HEK293 (cell line): Measurements from ENCODE around the gene PRKRA.

Experiments used
- ELK4 ChIP-seq: IDR thresholded peaks from 2 replicates; pipeline ENCODE4 v1.6.1; 2011; ENCODE audit warnings: mild to moderate bottlenecking, low read depth, low read length, borderline replicate concordance
- GLIS1 ChIP-seq: fragments of 450-650 bp; formaldehyde crosslinking; IDR thresholded peaks from 2 replicates; pipeline ENCODE4 v1.5.1; 2016; ENCODE audit warnings: missing biosample characterization, missing genetic modification characterization
- HOXD13 ChIP-seq: sonication (generic); formaldehyde crosslinking; IDR thresholded peaks from 2 replicates; pipeline ENCODE4 v1.8.0; 2022; ENCODE audit warnings: missing genetic modification reagents, borderline replicate concordance
- KLF17 ChIP-seq: fragments of 450-650 bp; formaldehyde crosslinking; IDR thresholded peaks from 2 replicates; pipeline ENCODE4 v1.5.1; 2016; ENCODE audit warnings: missing biosample characterization, missing genetic modification characterization
- MZF1 ChIP-seq: fragments of 450-650 bp; formaldehyde crosslinking; IDR thresholded peaks from 2 replicates; pipeline ENCODE4 v1.5.1; 2017; ENCODE audit warnings: missing biosample characterization, missing genetic modification characterization, borderline replicate concordance
- PATZ1 ChIP-seq: fragments of 450-650 bp; formaldehyde crosslinking; IDR thresholded peaks from 2 replicates; pipeline ENCODE4 v1.5.1; 2016; ENCODE audit warnings: missing biosample characterization, missing genetic modification characterization
- RBAK ChIP-seq: fragments of 450-650 bp; formaldehyde crosslinking; IDR thresholded peaks from 2 replicates; pipeline ENCODE4 v1.5.1; 2016; ENCODE audit warnings: missing biosample characterization, missing genetic modification characterization
- SCRT1 ChIP-seq: fragments of 450-650 bp; formaldehyde crosslinking; IDR thresholded peaks from 2 replicates; pipeline ENCODE4 v1.5.1; 2016; ENCODE audit warnings: missing biosample characterization, missing genetic modification characterization, borderline replicate concordance
- ZBTB10 ChIP-seq: fragments of 450-650 bp; formaldehyde crosslinking; IDR thresholded peaks from 2 replicates; pipeline ENCODE4 v1.5.1; 2016; ENCODE audit warnings: missing biosample characterization, missing genetic modification characterization
- ZBTB11 ChIP-seq: fragments of 450-650 bp; formaldehyde crosslinking; conservative IDR thresholded peaks from 2 replicates; pipeline ENCODE4 v1.5.1; 2016; ENCODE audit warnings: low read depth, missing biosample characterization, missing genetic modification characterization
- ZBTB6 ChIP-seq: fragments of 450-650 bp; formaldehyde crosslinking; IDR thresholded peaks from 2 replicates; pipeline ENCODE4 v1.5.1; 2017; ENCODE audit warnings: missing biosample characterization, missing genetic modification characterization
- ZBTB7A ChIP-seq: fragments of 450-650 bp; formaldehyde crosslinking; IDR thresholded peaks from 2 replicates; pipeline ENCODE4 v1.5.1; 2016; ENCODE audit warnings: low read depth, missing biosample characterization, missing genetic modification characterization
- ZFHX2 ChIP-seq: fragments of 450-650 bp; formaldehyde crosslinking; conservative IDR thresholded peaks from 2 replicates; pipeline ENCODE4 v1.5.1; 2016; ENCODE audit warnings: missing biosample characterization, missing genetic modification characterization
- ZNF146 ChIP-seq: fragments of 450-650 bp; formaldehyde crosslinking; IDR thresholded peaks from 2 replicates; pipeline ENCODE4 v1.5.1; 2016; ENCODE audit warnings: missing biosample characterization, missing genetic modification characterization
- ZNF394 ChIP-seq: fragments of 450-650 bp; formaldehyde crosslinking; IDR thresholded peaks from 2 replicates; pipeline ENCODE4 v1.5.1; 2016; ENCODE audit warnings: missing biosample characterization, missing genetic modification characterization, mild to moderate bottlenecking, moderate library complexity, borderline replicate concordance
- ZNF629 ChIP-seq: fragments of 450-650 bp; formaldehyde crosslinking; IDR thresholded peaks from 2 replicates; pipeline ENCODE4 v1.5.1; 2017; ENCODE audit warnings: missing biosample characterization, missing genetic modification characterization
- ZNF747 ChIP-seq: fragments of 450-650 bp; formaldehyde crosslinking; IDR thresholded peaks from 2 replicates; pipeline ENCODE4 v1.5.1; 2016; ENCODE audit warnings: missing biosample characterization, missing genetic modification characterization
- ZNF76 ChIP-seq: fragments of 450-650 bp; formaldehyde crosslinking; IDR thresholded peaks from 2 replicates; pipeline ENCODE4; 2016; ENCODE audit warnings: low read depth, missing biosample characterization, missing genetic modification characterization, borderline replicate concordance
- TF ChIP-seq, protein P1 (sequence below): fragments of 450-650 bp; formaldehyde crosslinking; IDR thresholded peaks from 2 replicates; pipeline ENCODE4 v1.5.1; 2016; ENCODE audit warnings: missing biosample characterization, missing genetic modification characterization
- TF ChIP-seq, protein P2 (sequence below): fragments of 450-650 bp; formaldehyde crosslinking; IDR thresholded peaks from 2 replicates; pipeline ENCODE4 v1.5.1; 2016; ENCODE audit warnings: missing biosample characterization, missing genetic modification characterization

Gene PRKRA

GRCh38 chr2:178450774-178451525 is at the start of gene PRKRA, which contains the start of gene PJVK (continued):
- TF ChIP-seq ZNF747 (tag by site-specific recombination) = no peak
- peak; percentile 92 for TF ChIP-seq ZNF76 (tag by site-specific recombination)
- TF ChIP-seq, protein P1, sequence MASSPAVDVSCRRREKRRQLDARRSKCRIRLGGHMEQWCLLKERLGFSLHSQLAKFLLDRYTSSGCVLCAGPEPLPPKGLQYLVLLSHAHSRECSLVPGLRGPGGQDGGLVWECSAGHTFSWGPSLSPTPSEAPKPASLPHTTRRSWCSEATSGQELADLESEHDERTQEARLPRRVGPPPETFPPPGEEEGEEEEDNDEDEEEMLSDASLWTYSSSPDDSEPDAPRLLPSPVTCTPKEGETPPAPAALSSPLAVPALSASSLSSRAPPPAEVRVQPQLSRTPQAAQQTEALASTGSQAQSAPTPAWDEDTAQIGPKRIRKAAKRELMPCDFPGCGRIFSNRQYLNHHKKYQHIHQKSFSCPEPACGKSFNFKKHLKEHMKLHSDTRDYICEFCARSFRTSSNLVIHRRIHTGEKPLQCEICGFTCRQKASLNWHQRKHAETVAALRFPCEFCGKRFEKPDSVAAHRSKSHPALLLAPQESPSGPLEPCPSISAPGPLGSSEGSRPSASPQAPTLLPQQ = peak; percentile 65
- TF ChIP-seq MZF1 (tag by site-specific recombination) = no peak
- TF ChIP-seq ZNF146 = peak; percentile 7; the same call in 1 of the 2 replicates
- peak; percentile 59 for TF ChIP-seq ZBTB10 (tag by site-specific recombination)
- TF ChIP-seq RBAK (tag by site-specific recombination) = no peak
- no peak for TF ChIP-seq SCRT1 (tag by site-specific recombination)
- no peak for TF ChIP-seq ZBTB7A (tag by site-specific recombination)
- TF ChIP-seq ZBTB6 (tag by site-specific recombination) = peak; percentile 95
- TF ChIP-seq, protein P2, sequence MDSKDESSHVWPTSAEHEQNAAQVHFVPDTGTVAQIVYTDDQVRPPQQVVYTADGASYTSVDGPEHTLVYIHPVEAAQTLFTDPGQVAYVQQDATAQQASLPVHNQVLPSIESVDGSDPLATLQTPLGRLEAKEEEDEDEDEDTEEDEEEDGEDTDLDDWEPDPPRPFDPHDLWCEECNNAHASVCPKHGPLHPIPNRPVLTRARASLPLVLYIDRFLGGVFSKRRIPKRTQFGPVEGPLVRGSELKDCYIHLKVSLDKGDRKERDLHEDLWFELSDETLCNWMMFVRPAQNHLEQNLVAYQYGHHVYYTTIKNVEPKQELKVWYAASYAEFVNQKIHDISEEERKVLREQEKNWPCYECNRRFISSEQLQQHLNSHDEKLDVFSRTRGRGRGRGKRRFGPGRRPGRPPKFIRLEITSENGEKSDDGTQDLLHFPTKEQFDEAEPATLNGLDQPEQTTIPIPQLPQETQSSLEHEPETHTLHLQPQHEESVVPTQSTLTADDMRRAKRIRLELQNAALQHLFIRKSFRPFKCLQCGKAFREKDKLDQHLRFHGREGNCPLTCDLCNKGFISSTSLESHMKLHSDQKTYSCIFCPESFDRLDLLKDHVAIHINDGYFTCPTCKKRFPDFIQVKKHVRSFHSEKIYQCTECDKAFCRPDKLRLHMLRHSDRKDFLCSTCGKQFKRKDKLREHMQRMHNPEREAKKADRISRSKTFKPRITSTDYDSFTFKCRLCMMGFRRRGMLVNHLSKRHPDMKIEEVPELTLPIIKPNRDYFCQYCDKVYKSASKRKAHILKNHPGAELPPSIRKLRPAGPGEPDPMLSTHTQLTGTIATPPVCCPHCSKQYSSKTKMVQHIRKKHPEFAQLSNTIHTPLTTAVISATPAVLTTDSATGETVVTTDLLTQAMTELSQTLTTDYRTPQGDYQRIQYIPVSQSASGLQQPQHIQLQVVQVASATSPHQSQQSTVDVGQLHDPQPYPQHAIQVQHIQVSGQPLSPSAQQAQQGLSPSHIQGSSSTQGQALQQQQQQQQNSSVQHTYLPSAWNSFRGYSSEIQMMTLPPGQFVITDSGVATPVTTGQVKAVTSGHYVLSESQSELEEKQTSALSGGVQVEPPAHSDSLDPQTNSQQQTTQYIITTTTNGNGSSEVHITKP (tag by site-specific recombination) = peak; percentile 90
- TF ChIP-seq GLIS1 (tag by site-specific recombination) = peak; percentile 63
- TF ChIP-seq ZNF629 (tag by site-specific recombination) = 0 out of 2 replicates have a peak, but pooled peaks have one; percentile 47
- TF ChIP-seq PATZ1 (tag by site-specific recombination) = peak; percentile 94
- peak; percentile 10; the same call in 1 of the 2 replicates for TF ChIP-seq ZBTB11 (tag by site-specific recombination)
- TF ChIP-seq HOXD13 (CRISPR knock-in tag) = no peak
- TF ChIP-seq ELK4 = no peak
- peak; percentile 32; the same call in 1 of the 2 replicates for TF ChIP-seq ZNF394
- TF ChIP-seq ZFHX2 (tag by site-specific recombination) = peak; percentile 90
- TF ChIP-seq KLF17 (tag by site-specific recombination) = peak; percentile 62
